ENCODE results near the gene CKS2. TPM values are rescaled to one million over a fixed set of nuclear protein-coding genes. Genes with fewer than 3 reads are reported as not detected.
"Not testable (repeated sequence)": the region's sequence is repeated elsewhere in the genome, so short reads cannot be mapped to it uniquely, and the experiment has no call there.

The CKS2 gene
- total RNA-seq = 10 to 100 TPM; 11.4 to 18.3 (median 16.4) TPM
- 28.3 TPM for total RNA-seq (2013)

DNA sequence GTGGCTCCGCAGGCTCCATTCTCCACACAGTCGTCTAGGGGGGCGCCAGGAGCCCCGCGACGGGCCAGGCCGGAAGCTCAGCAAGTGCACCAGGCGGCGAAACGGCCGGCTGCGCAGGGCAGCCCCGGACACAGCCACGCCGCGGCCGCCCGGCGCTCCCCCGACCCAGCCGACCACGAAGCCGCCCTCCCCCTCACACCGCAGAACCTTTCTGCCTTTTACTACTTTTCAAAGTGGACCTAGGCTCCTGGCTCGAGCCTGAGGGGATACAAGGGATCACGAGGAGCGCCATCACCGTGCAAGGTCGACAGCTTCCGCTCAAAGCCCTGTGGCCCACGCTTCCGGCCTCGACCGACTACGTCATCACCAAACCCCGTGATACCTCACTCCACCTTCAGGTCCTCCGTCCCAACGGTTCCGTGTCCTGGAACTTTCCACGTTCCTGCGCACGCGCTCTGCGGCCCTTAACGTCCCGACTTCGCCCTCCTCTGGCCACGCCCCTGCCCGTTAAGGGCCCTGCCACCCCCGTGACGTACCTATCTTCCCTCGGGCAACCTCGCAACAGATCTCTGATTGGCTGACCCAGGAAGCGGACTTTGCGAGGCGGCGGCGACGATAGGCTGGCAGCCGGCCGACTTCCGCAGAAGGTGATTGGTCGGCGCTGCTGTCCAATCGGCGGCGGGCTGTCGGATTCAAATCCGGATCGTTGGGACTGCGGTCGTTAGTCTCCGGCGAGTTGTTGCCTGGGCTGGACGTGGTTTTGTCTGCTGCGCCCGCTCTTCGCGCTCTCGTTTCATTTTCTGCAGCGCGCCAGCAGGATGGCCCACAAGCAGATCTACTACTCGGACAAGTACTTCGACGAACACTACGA, at the start of gene CKS2:
CKS2 (plus strand) TSS at position 721 of the 871 bp plus-strand sequence; CDS start at position 819, 98 bp downstream.
- Histone ChIP-seq H3K27ac (ENCODE audit: low read length) (peak within 1 kb of the TSS; percentile 95), H3K4me3 (ENCODE audit: low read length) (peak within 1 kb of the TSS; percentile 60), H3K36me3 (ENCODE audit: control insufficient read depth, insufficient read depth, low read length) (peaks cover 1% of the 10 kb centered on the region), H3K9me3 (ENCODE audit: control insufficient read depth, insufficient read depth, low read length) (no peaks in the 10 kb centered on the region), H3K4me1 (ENCODE audit: control insufficient read depth, insufficient read depth, low read length) (peaks cover 18% of the 10 kb centered on the region), H3K27me3 (ENCODE audit: control insufficient read depth, insufficient read depth, low read length) (no peaks in the 10 kb centered on the region)
- intact Hi-C loops (cut with micrococcal nuclease) = loop anchor here (1.0 to 5.0 kb wide), 2 partner anchors 8 to 112 kb away; partner anchors contain the start of gene SECISBP2
- WGBS (ENCODE audit: insufficient coverage) = under 1% methylated on average over 86 of the region's 86 CpGs
- peak within 1 kb of the TSS; percentile 97 to 99 for H3K27ac Mint-ChIP-seq
- ATAC-seq (peak; percentile 88 to 96 (median 88)), DNase-seq (peak; percentile 100)
- H3K36me3 Mint-ChIP-seq = no peaks in the 10 kb centered on the region
- no peaks in the 10 kb centered on the region for H3K27me3 Mint-ChIP-seq (ENCODE audit: low read depth in 2 of 2)
- peak within 1 kb of the TSS; percentile 96 for H3K4me3 Mint-ChIP-seq
- no peaks in the 10 kb centered on the region for H3K9me3 Mint-ChIP-seq
- TF ChIP-seq, protein P1, sequence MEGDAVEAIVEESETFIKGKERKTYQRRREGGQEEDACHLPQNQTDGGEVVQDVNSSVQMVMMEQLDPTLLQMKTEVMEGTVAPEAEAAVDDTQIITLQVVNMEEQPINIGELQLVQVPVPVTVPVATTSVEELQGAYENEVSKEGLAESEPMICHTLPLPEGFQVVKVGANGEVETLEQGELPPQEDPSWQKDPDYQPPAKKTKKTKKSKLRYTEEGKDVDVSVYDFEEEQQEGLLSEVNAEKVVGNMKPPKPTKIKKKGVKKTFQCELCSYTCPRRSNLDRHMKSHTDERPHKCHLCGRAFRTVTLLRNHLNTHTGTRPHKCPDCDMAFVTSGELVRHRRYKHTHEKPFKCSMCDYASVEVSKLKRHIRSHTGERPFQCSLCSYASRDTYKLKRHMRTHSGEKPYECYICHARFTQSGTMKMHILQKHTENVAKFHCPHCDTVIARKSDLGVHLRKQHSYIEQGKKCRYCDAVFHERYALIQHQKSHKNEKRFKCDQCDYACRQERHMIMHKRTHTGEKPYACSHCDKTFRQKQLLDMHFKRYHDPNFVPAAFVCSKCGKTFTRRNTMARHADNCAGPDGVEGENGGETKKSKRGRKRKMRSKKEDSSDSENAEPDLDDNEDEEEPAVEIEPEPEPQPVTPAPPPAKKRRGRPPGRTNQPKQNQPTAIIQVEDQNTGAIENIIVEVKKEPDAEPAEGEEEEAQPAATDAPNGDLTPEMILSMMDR (IDR thresholded peaks at IDR 0.05) = no peak
- H3K4me1 Mint-ChIP-seq = peaks cover 16 to 23% of the 10 kb centered on the region in 2 donors

DNA sequence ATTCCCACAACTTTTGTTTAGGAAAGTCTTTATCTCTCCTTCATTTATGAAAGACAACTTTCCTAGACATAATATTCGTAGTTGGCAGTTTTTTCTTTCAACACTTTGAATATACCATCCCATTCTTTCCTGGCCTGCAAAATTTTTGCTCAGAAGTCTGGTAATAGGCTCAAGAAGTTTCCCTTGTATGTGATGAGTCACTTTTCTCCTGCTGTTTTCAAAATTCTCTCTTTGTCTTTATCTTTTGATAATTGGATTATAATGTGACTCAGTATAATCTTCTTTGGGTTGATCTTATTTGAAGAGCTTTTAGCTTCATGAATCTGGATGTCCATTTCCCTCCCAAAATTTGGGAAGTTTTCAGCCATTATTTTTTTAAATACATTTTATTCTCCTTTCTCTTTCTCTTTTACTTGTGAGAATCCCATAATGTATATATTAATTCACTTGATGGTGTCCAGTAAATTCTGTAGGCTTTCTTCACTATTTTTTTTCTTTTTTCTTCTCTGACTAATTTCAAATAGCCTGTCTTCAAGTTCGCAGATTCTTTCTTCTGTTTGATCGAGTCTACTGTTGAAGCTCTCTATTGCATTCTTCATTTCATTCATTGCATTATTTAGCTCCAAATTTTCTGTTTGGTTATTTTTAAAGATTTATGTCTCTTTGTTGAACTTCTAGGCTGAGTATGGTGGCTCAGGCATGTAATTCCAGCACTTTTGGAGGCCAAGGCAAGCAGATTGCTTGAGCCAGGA, 37.3 kb upstream of the CKS2 start:
- H3K36me3 Mint-ChIP-seq = peaks cover 34% of the 10 kb centered on the region
- Histone ChIP-seq H3K36me3 (ENCODE audit: control insufficient read depth, insufficient read depth, low read length) (no peaks in the 10 kb centered on the region), H3K27me3 (ENCODE audit: control insufficient read depth, insufficient read depth, low read length) (no peaks in the 10 kb centered on the region), H3K27ac (ENCODE audit: low read length) (no peak overlapping the region), H3K4me3 (ENCODE audit: low read length) (no peak overlapping the region), H3K4me1 (ENCODE audit: control insufficient read depth, insufficient read depth, low read length) (peaks cover 2% of the 10 kb centered on the region), H3K9me3 (ENCODE audit: control insufficient read depth, insufficient read depth, low read length) (peaks cover 15% of the 10 kb centered on the region)
- peaks cover 10 to 14% of the 10 kb centered on the region in 2 donors for H3K9me3 Mint-ChIP-seq
- DNase-seq (no peak), ATAC-seq (no peak)
- TF ChIP-seq, protein P1 (IDR thresholded peaks at IDR 0.05) = no peak
- H3K27me3 Mint-ChIP-seq (ENCODE audit: low read depth in 2 of 2) = peaks cover 18 to 48% of the 10 kb centered on the region in 2 donors
- H3K4me1 Mint-ChIP-seq = peaks cover 0 to 10% of the 10 kb centered on the region in 2 donors
- H3K4me3 Mint-ChIP-seq = no peak overlapping the region
- 100% methylated on average over 2 of the region's 3 CpGs for WGBS (ENCODE audit: insufficient coverage)
- intact Hi-C loops (cut with micrococcal nuclease) = no loop called here
- H3K27ac Mint-ChIP-seq = no peak overlapping the region

DNA sequence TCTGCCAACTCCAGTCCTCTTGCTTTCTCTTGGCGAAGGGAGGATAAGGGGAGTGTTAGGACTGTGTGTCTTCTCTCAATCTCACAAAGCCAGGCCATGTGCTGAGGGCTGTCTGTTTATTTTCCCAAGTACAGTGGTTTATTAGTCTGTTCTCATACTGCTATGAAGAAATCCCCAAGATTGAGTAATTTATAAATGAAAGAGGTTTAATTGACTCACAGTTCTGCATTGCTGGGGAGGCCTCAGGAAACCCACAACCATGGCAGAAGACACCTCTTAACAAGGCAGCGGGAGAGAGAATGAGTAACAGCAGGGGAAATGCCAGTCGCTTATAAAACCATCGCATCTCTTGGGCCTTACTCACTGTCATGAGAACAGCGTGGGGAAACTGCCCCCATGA, 36.2 kb upstream of the CKS2 start:
- ATAC-seq (no peak), DNase-seq (no peak)
- no peak overlapping the region for H3K27ac ChIP-seq (ENCODE audit: low read length)
- Mint-ChIP-seq H3K4me3 (no peak overlapping the region), H3K9me3 (peaks cover 10 to 14% of the 10 kb centered on the region in 2 donors), H3K27ac (no peak overlapping the region), H3K4me1 (peaks cover 0 to 12% of the 10 kb centered on the region in 2 donors), H3K36me3 (peaks cover 34% of the 10 kb centered on the region), H3K27me3 (ENCODE audit: low read depth in 2 of 2) (peaks cover 15 to 40% of the 10 kb centered on the region in 2 donors)
- TF ChIP-seq, protein P1 (IDR thresholded peaks at IDR 0.05) = no peak
- H3K36me3 ChIP-seq (ENCODE audit: control insufficient read depth, insufficient read depth, low read length) = no peaks in the 10 kb centered on the region
- intact Hi-C loops (cut with micrococcal nuclease) = no loop called here
- H3K4me3 ChIP-seq (ENCODE audit: low read length) = no peak overlapping the region
- WGBS (ENCODE audit: insufficient coverage) = 83% methylated on average over 3 of the region's 5 CpGs
- H3K4me1 ChIP-seq (ENCODE audit: control insufficient read depth, insufficient read depth, low read length) = peaks cover 5% of the 10 kb centered on the region
- H3K27me3 ChIP-seq (ENCODE audit: control insufficient read depth, insufficient read depth, low read length) = no peaks in the 10 kb centered on the region
- peaks cover 15% of the 10 kb centered on the region for H3K9me3 ChIP-seq (ENCODE audit: control insufficient read depth, insufficient read depth, low read length)

DNA sequence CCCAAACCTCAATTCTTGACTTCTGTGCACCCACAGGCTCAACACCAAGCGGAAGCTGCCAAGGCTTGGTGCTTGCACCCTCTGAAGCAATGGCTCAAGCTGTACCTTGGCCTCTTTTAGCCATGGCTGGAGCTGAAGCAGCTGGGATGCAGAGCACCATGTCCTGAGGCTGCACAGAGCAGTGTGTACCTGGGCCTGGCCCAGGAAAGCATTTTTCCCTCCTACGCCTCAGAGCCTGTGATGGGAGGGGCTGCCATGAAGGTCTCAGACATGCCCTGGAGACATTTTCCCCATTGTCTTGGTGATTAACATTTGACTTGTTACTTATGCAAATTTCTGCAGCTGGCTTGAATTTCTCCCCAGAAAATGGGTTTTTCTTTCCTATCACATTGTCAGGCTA, 35.0 kb upstream of the CKS2 start:
- H3K36me3 ChIP-seq (ENCODE audit: control insufficient read depth, insufficient read depth, low read length); H3K27me3 ChIP-seq (ENCODE audit: control insufficient read depth, insufficient read depth, low read length); intact Hi-C loops (cut with micrococcal nuclease); ATAC-seq; H3K27ac Mint-ChIP-seq; H3K4me3 ChIP-seq (ENCODE audit: low read length); H3K4me3 Mint-ChIP-seq; H3K27ac ChIP-seq (ENCODE audit: low read length); H3K4me1 ChIP-seq (ENCODE audit: control insufficient read depth, insufficient read depth, low read length); DNase-seq: not testable (repeated sequence)
- Mint-ChIP-seq H3K4me1 (peaks cover 0 to 12% of the 10 kb centered on the region in 2 donors), H3K9me3 (peaks cover 10 to 14% of the 10 kb centered on the region in 2 donors), H3K36me3 (peaks cover 33% of the 10 kb centered on the region), H3K27me3 (ENCODE audit: low read depth in 2 of 2) (peaks cover 14 to 28% of the 10 kb centered on the region in 2 donors)
- peaks cover 15% of the 10 kb centered on the region for H3K9me3 ChIP-seq (ENCODE audit: control insufficient read depth, insufficient read depth, low read length)
- 100% methylated on average over 2 of the region's 2 CpGs for WGBS (ENCODE audit: insufficient coverage)
